H1 (cell line): ENCODE data around the gene RUBCN. TPM values are rescaled to one million over a fixed set of nuclear protein-coding genes. Genes with fewer than 3 reads are reported as not detected.

Experiments
- CTCF ChIA-PET: fragments of 300-600 bp; sonication (Branson Sonifier 250); formaldehyde crosslinking; loops from one replicate; lab custom pipeline; 2021; ENCODE audit not compliant: partially characterized antibody; lab: Charles Lee
- POLR2A ChIA-PET: fragments of 300-600 bp; sonication (Branson Sonifier 250); formaldehyde crosslinking; loops from one replicate; lab custom pipeline; 2021; ENCODE audit warnings: inconsistent platforms; ENCODE audit not compliant: partially characterized antibody; lab: Charles Lee
- DNase-seq, 2 experiments: peaks; one replicate each; pipeline versions ENCODE4 v3.0.0 to v3.0.0-alpha.2; 2010 to 2022; ENCODE audit warnings: low spot score in 2 of 2, low read depth in 1 of 2, mixed read lengths in 1 of 2
- FAIRE-seq: peaks from 2 replicates; lab custom pipeline; 2011; peaks lifted over from hg19 to GRCh38; lab: Jason Lieb, UNC
- H2AFZ ChIP-seq: 2 replicates; pipeline ENCODE4 v1.8.1; 2012; ENCODE audit warnings: low read length, inconsistent platforms
- H2AK5ac ChIP-seq: 2 replicates; pipeline ENCODE4 v1.6.1; 2013; ENCODE audit warnings: low read depth, low read length
- H2BK120ac ChIP-seq: replicated peaks from 2 replicates; pipeline ENCODE3; 2013; ENCODE audit warnings: low read depth, low read length, inconsistent platforms
- H2BK12ac ChIP-seq: 2 replicates; pipeline ENCODE4 v1.6.1; 2013; ENCODE audit warnings: low read depth, low read length
- H2BK15ac ChIP-seq: 2 replicates; pipeline ENCODE4 v1.6.1; 2013; ENCODE audit warnings: low read length
- H2BK20ac ChIP-seq: 2 replicates; pipeline ENCODE4 v1.6.1; 2013; ENCODE audit warnings: low read length
- H2BK5ac ChIP-seq: 2 replicates; pipeline ENCODE4 v1.6.1; 2013; ENCODE audit warnings: low read depth, low read length
- H3K14ac ChIP-seq: 2 replicates; pipeline ENCODE4 v1.6.1; 2013; ENCODE audit warnings: inconsistent platforms; ENCODE audit not compliant: insufficient read length
- H3K18ac ChIP-seq: 2 replicates; pipeline ENCODE4 v1.6.1; 2013; ENCODE audit warnings: low read length; ENCODE audit errors: extremely low read depth
- H3K23ac ChIP-seq: 2 replicates; pipeline ENCODE4 v1.6.1; 2013; ENCODE audit warnings: inconsistent platforms; ENCODE audit not compliant: insufficient read length
- H3K23me2 ChIP-seq: 2 replicates; pipeline ENCODE4 v1.6.1; 2013; ENCODE audit warnings: low read depth, low read length
- H3K27ac ChIP-seq: 2 replicates; pipeline ENCODE4 v1.6.1; 2011; ENCODE audit warnings: low read depth, low read length, inconsistent platforms
- H3K27me3 ChIP-seq, 4 experiments: replicated peaks in 1 of 4; 1 replicate in 1 of 4; 2 replicates in 3 of 4; pipeline versions ENCODE4 v1.6.1 to v1.8.1; 2011 to 2013; ENCODE audit warnings: low read length in 3 of 4, mild to moderate bottlenecking in 3 of 4, inconsistent platforms in 2 of 4, mixed read lengths in 2 of 4, moderate library complexity in 1 of 4; ENCODE audit not compliant: control insufficient read depth in 3 of 4, insufficient read depth in 3 of 4; ENCODE audit errors: extremely low read depth in 1 of 4
- H3K36me3 ChIP-seq, 4 experiments: 2 replicates each; pipeline versions ENCODE4 v1.6.1 to v1.8.1; 2011 to 2013; ENCODE audit warnings: mild to moderate bottlenecking in 4 of 4, low read length in 3 of 4, moderate library complexity in 2 of 4, control low read depth in 1 of 4, inconsistent platforms in 1 of 4; ENCODE audit not compliant: insufficient read depth in 4 of 4, control insufficient read depth in 2 of 4
- H3K4ac ChIP-seq: replicated peaks from 2 replicates; pipeline ENCODE3; 2013; ENCODE audit warnings: low read length, low read depth, mixed read lengths, inconsistent platforms; ENCODE audit not compliant: insufficient read length
- H3K4me1 ChIP-seq, 4 experiments: replicated peaks in 1 of 4; 1 replicate in 1 of 4; 2 replicates in 3 of 4; pipeline versions ENCODE4 v1.6.1 to v1.8.1; 2011 to 2013; ENCODE audit warnings: low read length in 3 of 4, inconsistent platforms in 2 of 4, mixed read lengths in 1 of 4; ENCODE audit not compliant: insufficient read depth in 4 of 4, control insufficient read depth in 3 of 4
- H3K4me2 ChIP-seq, 2 experiments: 2 replicates each; pipeline versions ENCODE4 v1.6.1 to v1.8.1; 2011 to 2013; ENCODE audit warnings: low read depth in 2 of 2, low read length in 2 of 2, control low read depth in 1 of 2, inconsistent platforms in 1 of 2, mild to moderate bottlenecking in 1 of 2; ENCODE audit not compliant: insufficient read depth in 1 of 2
- H3K4me3 ChIP-seq, 4 experiments: fragments of 200-600, 300-600 bp in 1 of 4; sonication (generic), shearing (Covaris generic), sonication (Bioruptor Twin) in 1 of 4; 2 replicates each; pipeline versions ENCODE4 v1.5.1 to v1.8.1; 2011 to 2016; ENCODE audit warnings: low read length in 4 of 4, low read depth in 3 of 4, control low read depth in 2 of 4, inconsistent platforms in 2 of 4, mild to moderate bottlenecking in 2 of 4, mixed read lengths in 1 of 4, moderate library complexity in 1 of 4; ENCODE audit not compliant: insufficient read depth in 2 of 4; ENCODE audit errors: extremely low read depth in 1 of 4
- H3K56ac ChIP-seq: replicated peaks from 2 replicates; pipeline ENCODE3; 2013; ENCODE audit warnings: low read depth, mild to moderate bottlenecking, mixed read lengths, low read length, inconsistent platforms; ENCODE audit not compliant: insufficient read length
- H3K79me1 ChIP-seq: 2 replicates; pipeline ENCODE4 v1.6.1; 2013; ENCODE audit warnings: low read depth, low read length, control low read depth
- H3K79me2 ChIP-seq, 2 experiments: 2 replicates each; pipeline versions ENCODE4 v1.6.1 to v1.8.1; 2012 to 2013; ENCODE audit warnings: low read length in 2 of 2, mild to moderate bottlenecking in 2 of 2, inconsistent platforms in 1 of 2; ENCODE audit not compliant: insufficient read depth in 2 of 2, control insufficient read depth in 1 of 2
- H3K9ac ChIP-seq, 4 experiments: replicated peaks in 1 of 4; 1 replicate in 1 of 4; 2 replicates in 3 of 4; pipeline versions ENCODE4 v1.6.1 to v1.8.1; 2011 to 2013; ENCODE audit warnings: low read depth in 3 of 4, low read length in 3 of 4, control low read depth in 2 of 4, mild to moderate bottlenecking in 2 of 4, moderate library complexity in 2 of 4, inconsistent platforms in 1 of 4; ENCODE audit errors: extremely low read depth in 1 of 4
- H3K9me3 ChIP-seq, 2 experiments: 2 replicates each; pipeline versions ENCODE4 v1.6.1 to v1.8.1; 2012 to 2013; ENCODE audit warnings: mild to moderate bottlenecking in 2 of 2, moderate library complexity in 2 of 2, control low read depth in 1 of 2, inconsistent platforms in 1 of 2, low read depth in 1 of 2, low read length in 1 of 2, mixed read lengths in 1 of 2; ENCODE audit not compliant: insufficient read depth in 2 of 2
- H4K20me1 ChIP-seq, 2 experiments: replicated peaks in 1 of 2; 2 replicates each; pipeline versions ENCODE3 to v1.8.1; 2011 to 2013; ENCODE audit warnings: inconsistent platforms in 2 of 2, low read length in 2 of 2, mild to moderate bottlenecking in 1 of 2; ENCODE audit not compliant: insufficient read depth in 2 of 2, control insufficient read depth in 1 of 2
- H4K5ac ChIP-seq: 2 replicates; pipeline ENCODE4 v1.6.1; 2013; ENCODE audit warnings: low read length, low read depth, mixed read lengths, inconsistent platforms; ENCODE audit not compliant: insufficient read length
- H4K8ac ChIP-seq: 2 replicates; pipeline ENCODE4 v1.8.0; 2013; ENCODE audit warnings: mild to moderate bottlenecking, moderate library complexity, low read length, inconsistent platforms; ENCODE audit not compliant: insufficient read depth; ENCODE audit errors: extremely low read depth
- H4K91ac ChIP-seq: replicated peaks from 2 replicates; pipeline ENCODE3; 2013; ENCODE audit warnings: low read length, mixed read lengths, inconsistent platforms; ENCODE audit not compliant: insufficient read length
- ASH2L ChIP-seq: fragments of 200-600, 300-600 bp; sonication (generic); IDR thresholded peaks from one replicate; pipeline ENCODE4 v1.7.1; 2017; ENCODE audit warnings: low read length
- BACH1 ChIP-seq: IDR thresholded peaks from 2 replicates; pipeline ENCODE4 v1.6.1; 2012; ENCODE audit warnings: low read length, improper control_type of control experiment
- CHD1 ChIP-seq: IDR thresholded peaks from 2 replicates; pipeline ENCODE4 v1.6.1; 2012; ENCODE audit warnings: low read depth, low read length, improper control_type of control experiment
- EP300 ChIP-seq, 2 experiments: IDR thresholded peaks; 1 replicate in 1 of 2; 2 replicates in 1 of 2; pipeline ENCODE4 v1.6.1; 2011 to 2012; ENCODE audit warnings: low read depth in 2 of 2, low read length in 2 of 2, mild to moderate bottlenecking in 2 of 2, borderline replicate concordance in 1 of 2, inconsistent platforms in 1 of 2, moderate library complexity in 1 of 2
- EZH2 ChIP-seq: fragments of 200-600 bp; sonication (generic); IDR thresholded peaks from 2 replicates; pipeline ENCODE4 v1.7.1; 2012; ENCODE audit warnings: low read depth, mild to moderate bottlenecking, moderate library complexity, low read length, inconsistent platforms; ENCODE audit not compliant: severe bottlenecking
- FOSL1 ChIP-seq: IDR thresholded peaks from 2 replicates; pipeline ENCODE4 v1.6.1; 2011; ENCODE audit warnings: mild to moderate bottlenecking, low read depth, low read length, moderate library complexity; ENCODE audit not compliant: insufficient read depth
- KDM1A ChIP-seq: fragments of 200-600, 300-600 bp; sonication (generic); IDR thresholded peaks from 2 replicates; pipeline ENCODE4 v1.7.1; 2016; ENCODE audit warnings: mild to moderate bottlenecking, low read length, borderline replicate concordance
- POLR2A ChIP-seq, 2 experiments: IDR thresholded peaks; 1 replicate in 1 of 2; 2 replicates in 1 of 2; pipeline ENCODE4 v1.6.1; 2011; ENCODE audit warnings: low read depth in 2 of 2, low read length in 2 of 2, mild to moderate bottlenecking in 2 of 2; ENCODE audit errors: control extremely low read depth in 1 of 2
- SRF ChIP-seq: IDR thresholded peaks from 2 replicates; pipeline ENCODE4 v1.6.1; 2011; ENCODE audit warnings: mild to moderate bottlenecking, low read depth, low read length, moderate library complexity
- TCF12 ChIP-seq: IDR thresholded peaks from 2 replicates; pipeline ENCODE4 v1.6.1; 2011; ENCODE audit warnings: low read depth, mild to moderate bottlenecking, low read length
- ZNF274 ChIP-seq: IDR thresholded peaks from 2 replicates; pipeline ENCODE4 v1.7.0; 2012; ENCODE audit warnings: low read length, borderline replicate concordance; ENCODE audit errors: extremely low read depth
- WGBS, 2 experiments: shearing (Covaris generic) in 1 of 2; methylation state at CpG; one replicate each; pipeline versions ENCODE4 v1.1.6 to v1.1.7; 2013 to 2015; ENCODE audit warnings: low lambda C conversion rate in 2 of 2, mixed read lengths in 2 of 2, inconsistent platforms in 1 of 2, low coverage in 1 of 2, missing lambda C conversion rate in 1 of 2; ENCODE audit not compliant: insufficient replicate concordance in 2 of 2, insufficient coverage in 1 of 2, insufficient read length in 1 of 2; ENCODE audit errors: extremely low coverage in 1 of 2, missing lambda C conversion rate in 1 of 2; 5-methylcytosine and 5-hydroxymethylcytosine counted together
- polyA plus RNA-seq, 7 experiments: library from polyadenylated mRNA; depleted of rRNA in 3 of 7; stranded (reverse) in 5 of 7; unstranded in 2 of 7; fragments of >200 nt in 5 of 7; fragments of 200-250 nt in 2 of 7; gene quantifications; 1 replicate in 5 of 7; 2 replicates in 1 of 7; 4 replicates in 1 of 7; pipeline versions ENCODE4 v1.2.1 to v1.2.3, GENCODE V29; 2011 to 2013; ENCODE audit warnings: missing spikeins in 2 of 7, mixed read lengths in 2 of 7
- total RNA-seq: library from RNA; stranded (reverse); fragmentation: NEBNext Ultra II Directional; extraction: Animal tissue kit (Norgen Biotek cat#: 25700); gene quantifications from 2 replicates; pipeline ENCODE4 v1.2.1, GENCODE V29; 2021
- TF ChIP-seq, protein P1 (sequence below): IDR thresholded peaks from 2 replicates; pipeline ENCODE4 v1.6.1; 2012; ENCODE audit warnings: low read length, inconsistent platforms
- TF ChIP-seq, protein P2 (sequence below): IDR thresholded peaks from 2 replicates; pipeline ENCODE4 v1.6.1; 2012; ENCODE audit warnings: inconsistent platforms

The RUBCN gene
- total and polyA plus RNA-seq, 2 of the 8 experiments (the other 6 are each of a cell fraction or from before 2014, with no cell fraction given): 9.3 to 21.9 TPM

GRCh38 chr3:197782230-197782629 lies 45.5 kb upstream of the RUBCN start:
- no peak for FAIRE-seq
- POLR2A ChIA-PET: no interaction called here
- no peak overlapping the region for H3K56ac ChIP-seq
- no peak for DNase-seq
- no peak overlapping the region for H4K91ac ChIP-seq
- CTCF ChIA-PET: interaction anchor here (0.7 kb wide), 1 partner anchor 20 kb away, joined by 3 read pairs; no protein-coding TSS in a partner anchor
- no peaks in the 10 kb centered on the region for H3K79me1 ChIP-seq
- H3K23ac ChIP-seq: no peak overlapping the region
- H3K4me2 ChIP-seq: no peak overlapping the region
- H2BK5ac ChIP-seq: no peak overlapping the region
- H3K36me3 ChIP-seq: peaks cover 0 to 7% (median 2%) of the 10 kb centered on the region in 4 experiments; a peak in 3 of 8 replicates
- no peaks in the 10 kb centered on the region for H3K79me2 ChIP-seq
- WGBS, 2 experiments: 91% methylated on average over 4 of the region's 4 CpGs; no CpG with 5 or more reads in 1 of the 2 experiments
- no peak overlapping the region for H3K14ac ChIP-seq
- no peak overlapping the region for H2AK5ac ChIP-seq
- H3K23me2 ChIP-seq: no peaks in the 10 kb centered on the region
- no peaks in the 10 kb centered on the region for H3K27me3 ChIP-seq
- no peaks in the 10 kb centered on the region for H3K9me3 ChIP-seq
- no peak overlapping the region for H3K18ac ChIP-seq
- no peak overlapping the region for H2BK120ac ChIP-seq
- no peak overlapping the region for H3K9ac ChIP-seq
- H2AFZ ChIP-seq: no peak overlapping the region
- H4K5ac ChIP-seq: no peak overlapping the region
- H3K4ac ChIP-seq: no peak overlapping the region
- no peak overlapping the region for H2BK15ac ChIP-seq
- no peak overlapping the region for H3K4me3 ChIP-seq
- H3K27ac ChIP-seq: no peak overlapping the region
- H4K20me1 ChIP-seq: no peaks in the 10 kb centered on the region
- no peak overlapping the region for H2BK20ac ChIP-seq
- H2BK12ac ChIP-seq: no peak overlapping the region
- no peaks in the 10 kb centered on the region for H3K4me1 ChIP-seq
- no peak overlapping the region for H4K8ac ChIP-seq
- TF ChIP-seq EZH2 (no peak), BACH1 (no peak), FOSL1 (no peak), SRF (no peak), CHD1 (no peak), ASH2L (no peak), TCF12 (no peak), POLR2A (IDR thresholded peaks at IDR 0.05; ENCODE audit: control extremely low read depth in 1 of 2, low read depth in 2 of 2, low read length in 2 of 2) (no peak), KDM1A (no peak), ZNF274 (no peak), EP300 (IDR thresholded peaks at IDR 0.05; ENCODE audit: borderline replicate concordance in 1 of 2, low read depth in 2 of 2, low read length in 2 of 2) (no peak)
- TF ChIP-seq, protein P1, sequence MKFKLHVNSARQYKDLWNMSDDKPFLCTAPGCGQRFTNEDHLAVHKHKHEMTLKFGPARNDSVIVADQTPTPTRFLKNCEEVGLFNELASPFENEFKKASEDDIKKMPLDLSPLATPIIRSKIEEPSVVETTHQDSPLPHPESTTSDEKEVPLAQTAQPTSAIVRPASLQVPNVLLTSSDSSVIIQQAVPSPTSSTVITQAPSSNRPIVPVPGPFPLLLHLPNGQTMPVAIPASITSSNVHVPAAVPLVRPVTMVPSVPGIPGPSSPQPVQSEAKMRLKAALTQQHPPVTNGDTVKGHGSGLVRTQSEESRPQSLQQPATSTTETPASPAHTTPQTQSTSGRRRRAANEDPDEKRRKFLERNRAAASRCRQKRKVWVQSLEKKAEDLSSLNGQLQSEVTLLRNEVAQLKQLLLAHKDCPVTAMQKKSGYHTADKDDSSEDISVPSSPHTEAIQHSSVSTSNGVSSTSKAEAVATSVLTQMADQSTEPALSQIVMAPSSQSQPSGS: no peak
- TF ChIP-seq, protein P2, sequence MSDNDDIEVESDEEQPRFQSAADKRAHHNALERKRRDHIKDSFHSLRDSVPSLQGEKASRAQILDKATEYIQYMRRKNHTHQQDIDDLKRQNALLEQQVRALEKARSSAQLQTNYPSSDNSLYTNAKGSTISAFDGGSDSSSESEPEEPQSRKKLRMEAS: no peak
